Cerebellar nuclear complex (tissue), 1 donor: ENCODE measurements around the gene PPP1R14B.

Experiments
- DNase-seq, 2 experiments: peaks; one replicate each; lab custom pipeline; 2025; lab: John Stamatoyannopoulos, UW

Gene PPP1R14B

GRCh38 chr11:64210301-64211020 lies 36.3 kb downstream of the PPP1R14B start:
- DNase-seq = peak in 1 of 2 experiments; percentile 34

GRCh38 chr11:64209563-64209843 lies 37.2 kb downstream of the PPP1R14B start:
- DNase-seq = no peak

GRCh38 chr11:64208796-64209562 lies 37.8 kb downstream of the PPP1R14B start:
- DNase-seq = no peak

- no peak for DNase-seq
Measured at GRCh38 chr11:64208086-64208795, 38.5 kb downstream of the PPP1R14B start.

- DNase-seq = no peak
Measured at GRCh38 chr11:64207256-64208085, 39.3 kb downstream of the PPP1R14B start.

GRCh38 chr11:64206457-64207255 lies 40.1 kb downstream of the PPP1R14B start, which contains the start of gene FERMT3:
Gene FERMT3, plus strand, starts transcription at chr11:64206721. Its CDS starts 644 bp downstream, at chr11:64207365.
- DNase-seq = no peak

GRCh38 chr11:64204464-64204989 lies 42.2 kb downstream of the PPP1R14B start:
- DNase-seq = peak in 1 of 2 experiments; percentile 36

GRCh38 chr11:64204080-64204440 lies 42.7 kb downstream of the PPP1R14B start:
- no peak for DNase-seq

GRCh38 chr11:64203421-64204079 lies 43.2 kb downstream of the PPP1R14B start:
- no peak for DNase-seq

- DNase-seq = no peak
Measured at GRCh38 chr11:64202992-64203391, 43.8 kb downstream of the PPP1R14B start.

- no peak for DNase-seq
Measured at GRCh38 chr11:64201543-64201942, 45.2 kb downstream of the PPP1R14B start.

GRCh38 chr11:64198511-64198910 lies 48.2 kb downstream of the PPP1R14B start:
- DNase-seq = no peak

- DNase-seq = no peak
Measured at GRCh38 chr11:64196626-64197025, 50.1 kb downstream of the PPP1R14B start.
